DOHH2 (cell line): ENCODE data around the gene LAMB1.

Experiments used
- H3F3A ChIP-seq: fragments of 200-600 bp; sonication (generic), shearing (Covaris generic); 2 replicates; pipeline ENCODE4 v1.6.0; 2016; ENCODE audit warnings: antibody characterized with exemption, mild to moderate bottlenecking; ENCODE audit not compliant: control insufficient read depth, insufficient read depth
- H3K27ac ChIP-seq: fragments of 200-600 bp; sonication (generic); 2 replicates; pipeline ENCODE4 v1.5.1; 2014; ENCODE audit warnings: low read depth, mild to moderate bottlenecking, low read length, moderate library complexity
- H3K27me3 ChIP-seq: fragments of 200-600 bp; sonication (generic); 2 replicates; pipeline ENCODE4 v1.6.1; 2014; ENCODE audit warnings: mild to moderate bottlenecking, low read length, mixed read lengths; ENCODE audit not compliant: control insufficient read depth
- H3K36me3 ChIP-seq: fragments of 200-600 bp; sonication (generic); 2 replicates; pipeline ENCODE4 v1.6.1; 2014; ENCODE audit warnings: mild to moderate bottlenecking, low read length, moderate library complexity, mixed read lengths; ENCODE audit not compliant: control insufficient read depth
- H3K4me1 ChIP-seq: fragments of 200-600 bp; sonication (generic); 2 replicates; pipeline ENCODE4 v1.6.1; 2014; ENCODE audit warnings: mild to moderate bottlenecking, low read length, mixed read lengths; ENCODE audit not compliant: control insufficient read depth
- H3K4me2 ChIP-seq: fragments of 200-600 bp; sonication (generic); 2 replicates; pipeline ENCODE4 v1.6.0; 2014; ENCODE audit warnings: mild to moderate bottlenecking, low read length, moderate library complexity
- H3K4me3 ChIP-seq: fragments of 200-600 bp; sonication (generic); 2 replicates; pipeline ENCODE4 v1.5.1; 2014; ENCODE audit warnings: mild to moderate bottlenecking, low read length, mixed read lengths
- H3K79me2 ChIP-seq: fragments of 200-600 bp; sonication (generic); 2 replicates; pipeline ENCODE4 v1.6.1; 2014; ENCODE audit warnings: mild to moderate bottlenecking, low read length, mixed read lengths; ENCODE audit not compliant: control insufficient read depth
- H3K9me2 ChIP-seq: fragments of 200-600 bp; sonication (generic); replicated peaks from 2 replicates; pipeline ENCODE4 v1.6.1; 2014; ENCODE audit warnings: mild to moderate bottlenecking, low read length, mixed read lengths; ENCODE audit not compliant: control insufficient read depth
- H3K9me3 ChIP-seq: fragments of 200-600 bp; sonication (generic); 2 replicates; pipeline ENCODE4 v1.6.1; 2014; ENCODE audit warnings: antibody characterized with exemption, low read length, mixed read lengths; ENCODE audit not compliant: control insufficient read depth, insufficient read depth
- H4K20me1 ChIP-seq: fragments of 200-600 bp; sonication (generic); 2 replicates; pipeline ENCODE4 v1.6.0; 2014; ENCODE audit warnings: low read depth, mild to moderate bottlenecking, antibody characterized with exemption, low read length, moderate library complexity; ENCODE audit not compliant: control insufficient read depth, insufficient read depth
- EZH2phosphoT487 ChIP-seq: fragments of 200-600 bp; sonication (generic); IDR thresholded peaks from 2 replicates; pipeline ENCODE4 v1.6.1; 2017; ENCODE audit warnings: borderline replicate concordance, mild to moderate bottlenecking, antibody characterized with exemption, low read length, moderate library complexity, mixed read lengths
- TF ChIP-seq, protein P1 (sequence below): fragments of 200-600 bp; sonication (generic); IDR thresholded peaks from one replicate; pipeline ENCODE4 v1.5.1; 2014; ENCODE audit warnings: antibody characterized with exemption, mild to moderate bottlenecking, low read depth, low read length; ENCODE audit not compliant: poor library complexity, severe bottlenecking

The LAMB1 gene

GRCh38 chr7:107960272-107960671, 42.7 kb downstream of the LAMB1 start:
- no peaks in the 10 kb centered on the region for H3K9me3 ChIP-seq
- H3K4me3 ChIP-seq = no peak overlapping the region
- H3K9me2 ChIP-seq = no peaks in the 10 kb centered on the region
- no peaks in the 10 kb centered on the region for H3K36me3 ChIP-seq
- no peaks in the 10 kb centered on the region for H3F3A ChIP-seq
- no peak overlapping the region for H3K27ac ChIP-seq
- no peaks in the 10 kb centered on the region for H3K79me2 ChIP-seq
- H3K4me1 ChIP-seq = no peaks in the 10 kb centered on the region
- no peak overlapping the region for H3K4me2 ChIP-seq
- no peaks in the 10 kb centered on the region for H4K20me1 ChIP-seq
- TF ChIP-seq, protein P1, sequence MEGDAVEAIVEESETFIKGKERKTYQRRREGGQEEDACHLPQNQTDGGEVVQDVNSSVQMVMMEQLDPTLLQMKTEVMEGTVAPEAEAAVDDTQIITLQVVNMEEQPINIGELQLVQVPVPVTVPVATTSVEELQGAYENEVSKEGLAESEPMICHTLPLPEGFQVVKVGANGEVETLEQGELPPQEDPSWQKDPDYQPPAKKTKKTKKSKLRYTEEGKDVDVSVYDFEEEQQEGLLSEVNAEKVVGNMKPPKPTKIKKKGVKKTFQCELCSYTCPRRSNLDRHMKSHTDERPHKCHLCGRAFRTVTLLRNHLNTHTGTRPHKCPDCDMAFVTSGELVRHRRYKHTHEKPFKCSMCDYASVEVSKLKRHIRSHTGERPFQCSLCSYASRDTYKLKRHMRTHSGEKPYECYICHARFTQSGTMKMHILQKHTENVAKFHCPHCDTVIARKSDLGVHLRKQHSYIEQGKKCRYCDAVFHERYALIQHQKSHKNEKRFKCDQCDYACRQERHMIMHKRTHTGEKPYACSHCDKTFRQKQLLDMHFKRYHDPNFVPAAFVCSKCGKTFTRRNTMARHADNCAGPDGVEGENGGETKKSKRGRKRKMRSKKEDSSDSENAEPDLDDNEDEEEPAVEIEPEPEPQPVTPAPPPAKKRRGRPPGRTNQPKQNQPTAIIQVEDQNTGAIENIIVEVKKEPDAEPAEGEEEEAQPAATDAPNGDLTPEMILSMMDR = no peak
- TF ChIP-seq EZH2phosphoT487 = no peak
- peaks cover 2% of the 10 kb centered on the region; the same call in 1 of the 2 replicates for H3K27me3 ChIP-seq

GRCh38 chr7:107959527-107959898, 43.4 kb downstream of the LAMB1 start:
- Histone ChIP-seq H3K4me2 (no peak overlapping the region), H3K36me3 (no peaks in the 10 kb centered on the region), H3F3A (no peaks in the 10 kb centered on the region)

GRCh38 chr7:107958764-107959526, 44.0 kb downstream of the LAMB1 start:
- Histone ChIP-seq H3K27me3 (peaks cover 2% of the 10 kb centered on the region; the same call in 1 of the 2 replicates), H4K20me1 (no peaks in the 10 kb centered on the region), H3K36me3 (no peaks in the 10 kb centered on the region), H3K4me1 (no peaks in the 10 kb centered on the region), H3K9me2 (no peaks in the 10 kb centered on the region), H3K27ac (no peak overlapping the region), H3K4me2 (no peak overlapping the region), H3K4me3 (no peak overlapping the region), H3F3A (no peaks in the 10 kb centered on the region), H3K9me3 (no peaks in the 10 kb centered on the region), H3K79me2 (no peaks in the 10 kb centered on the region)
- TF ChIP-seq, protein P1 = no peak
- TF ChIP-seq EZH2phosphoT487 = no peak

More at GRCh38 chr7:107959527-107959898, 43.4 kb downstream of the LAMB1 start:
- no peaks in the 10 kb centered on the region for H3K9me3 ChIP-seq
- H4K20me1 ChIP-seq = no peaks in the 10 kb centered on the region
- no peaks in the 10 kb centered on the region for H3K9me2 ChIP-seq
- no peak overlapping the region for H3K27ac ChIP-seq
- H3K27me3 ChIP-seq = peaks cover 2% of the 10 kb centered on the region; the same call in 1 of the 2 replicates
- no peak for TF ChIP-seq EZH2phosphoT487
- TF ChIP-seq, protein P1 = no peak
- H3K4me1 ChIP-seq = no peaks in the 10 kb centered on the region
- no peaks in the 10 kb centered on the region for H3K79me2 ChIP-seq
- H3K4me3 ChIP-seq = no peak overlapping the region
